OCI-LY3 (cell line): ENCODE measurements around the gene ANKRA2.

ENCODE experiments used
- EZH2phosphoT487 ChIP-seq: fragments of 200-600 bp; shearing (Covaris generic); IDR thresholded peaks from 2 replicates; pipeline ENCODE4 v1.6.1; 2018; ENCODE audit warnings: antibody characterized with exemption, mixed run types, low read depth
- TF ChIP-seq, protein P1 (sequence below): fragments of 200-600, 300-600 bp; sonication (generic); IDR thresholded peaks from 2 replicates; pipeline ENCODE4 v1.5.1; 2014; ENCODE audit warnings: antibody characterized with exemption, low read length, low read depth

DNA sequence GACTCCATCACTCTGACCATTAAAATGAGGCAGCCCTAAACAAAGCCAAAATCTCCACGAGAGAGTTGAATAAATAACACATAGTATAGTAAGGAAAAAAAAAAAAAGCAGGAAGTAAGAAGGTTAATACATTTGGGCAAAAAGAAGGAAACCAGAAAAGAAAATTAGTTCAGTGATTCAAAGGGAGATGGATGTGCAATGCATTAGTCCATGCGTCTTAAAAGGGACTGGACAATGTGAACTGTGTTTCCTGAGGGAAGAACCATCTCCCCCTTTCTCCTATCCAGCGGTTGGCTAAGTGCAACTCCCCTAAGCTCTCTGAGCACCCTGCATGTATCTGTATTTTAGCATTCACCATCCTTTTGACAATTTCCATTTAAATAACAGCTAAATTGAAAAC is 1.4 kb downstream of the ANKRA2 start:
- TF ChIP-seq, protein P1, sequence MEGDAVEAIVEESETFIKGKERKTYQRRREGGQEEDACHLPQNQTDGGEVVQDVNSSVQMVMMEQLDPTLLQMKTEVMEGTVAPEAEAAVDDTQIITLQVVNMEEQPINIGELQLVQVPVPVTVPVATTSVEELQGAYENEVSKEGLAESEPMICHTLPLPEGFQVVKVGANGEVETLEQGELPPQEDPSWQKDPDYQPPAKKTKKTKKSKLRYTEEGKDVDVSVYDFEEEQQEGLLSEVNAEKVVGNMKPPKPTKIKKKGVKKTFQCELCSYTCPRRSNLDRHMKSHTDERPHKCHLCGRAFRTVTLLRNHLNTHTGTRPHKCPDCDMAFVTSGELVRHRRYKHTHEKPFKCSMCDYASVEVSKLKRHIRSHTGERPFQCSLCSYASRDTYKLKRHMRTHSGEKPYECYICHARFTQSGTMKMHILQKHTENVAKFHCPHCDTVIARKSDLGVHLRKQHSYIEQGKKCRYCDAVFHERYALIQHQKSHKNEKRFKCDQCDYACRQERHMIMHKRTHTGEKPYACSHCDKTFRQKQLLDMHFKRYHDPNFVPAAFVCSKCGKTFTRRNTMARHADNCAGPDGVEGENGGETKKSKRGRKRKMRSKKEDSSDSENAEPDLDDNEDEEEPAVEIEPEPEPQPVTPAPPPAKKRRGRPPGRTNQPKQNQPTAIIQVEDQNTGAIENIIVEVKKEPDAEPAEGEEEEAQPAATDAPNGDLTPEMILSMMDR: no peak
- TF ChIP-seq EZH2phosphoT487: no peak
